Suprapubic skin (tissue), 4 donors: Measurements from ENCODE around the gene FAM120B. TPM values are rescaled to one million over a fixed set of nuclear protein-coding genes. Genes with fewer than 3 reads are reported as not detected.
A peak's percentile ranks its signal among the peaks of the same experiment; 100 is the strongest.

Source experiments
- DNase-seq, 2 donors: peaks; one replicate each; pipeline ENCODE4 v3.0.0-alpha.2; 2019; ENCODE audit warnings: low spot score in 2 of 2
- H3K27ac ChIP-seq: fragments of 200-600 bp; sonication (generic); one replicate; pipeline ENCODE4 v1.5.1; 2019
- H3K27me3 ChIP-seq: fragments of 200-600 bp; sonication (generic); one replicate; pipeline ENCODE4 v1.5.1; 2019
- H3K36me3 ChIP-seq: fragments of 200-600 bp; sonication (generic); one replicate; pipeline ENCODE4 v1.5.1; 2019
- H3K4me1 ChIP-seq: fragments of 200-600 bp; sonication (generic); one replicate; pipeline ENCODE4 v1.5.1; 2019
- H3K4me3 ChIP-seq: fragments of 200-600 bp; sonication (generic); one replicate; pipeline ENCODE4 v1.5.1; 2019; ENCODE audit warnings: mild to moderate bottlenecking
- H3K9me3 ChIP-seq: fragments of 200-600 bp; sonication (generic); one replicate; pipeline ENCODE4 v1.5.1; 2019
- CTCF ChIP-seq, 2 donors: fragments of 200-600 bp in 1 of 2; fragments of 450-650 bp in 1 of 2; sonication (generic) in 1 of 2; IDR thresholded peaks; one replicate each; pipeline ENCODE4 v1.5.1; 2016 to 2019; ENCODE audit warnings: antibody characterized with exemption in 2 of 2, mild to moderate bottlenecking in 1 of 2, moderate library complexity in 1 of 2
- EP300 ChIP-seq: sonication (generic); formaldehyde crosslinking; IDR thresholded peaks from one replicate; pipeline ENCODE4 v1.6.1; 2017; ENCODE audit warnings: antibody characterized with exemption
- POLR2A ChIP-seq, 2 donors: fragments of 450-650 bp; IDR thresholded peaks; one replicate each; pipeline ENCODE4 v1.6.1; 2017; ENCODE audit warnings: antibody characterized with exemption in 2 of 2, mild to moderate bottlenecking in 2 of 2, moderate library complexity in 2 of 2
- POLR2AphosphoS5 ChIP-seq, 3 donors: sonication (generic); formaldehyde crosslinking; IDR thresholded peaks; one replicate each; pipeline ENCODE4 v1.6.1; 2017; ENCODE audit warnings: antibody characterized with exemption in 3 of 3
- WGBS: methylation state at CpG from one replicate; pipeline ENCODE4 v1.1.5; 2018; 5-methylcytosine and 5-hydroxymethylcytosine counted together
- total RNA-seq, 4 donors: library from RNA; depleted of rRNA; stranded (reverse); fragments of >200 nt; gene quantifications; one replicate each; pipeline ENCODE4 v1.1.0, GENCODE V29; 2016

The FAM120B gene
- total RNA-seq, 4 donors from 2014 or later = 19.9 to 55.4 (median 27.6) TPM

DNA sequence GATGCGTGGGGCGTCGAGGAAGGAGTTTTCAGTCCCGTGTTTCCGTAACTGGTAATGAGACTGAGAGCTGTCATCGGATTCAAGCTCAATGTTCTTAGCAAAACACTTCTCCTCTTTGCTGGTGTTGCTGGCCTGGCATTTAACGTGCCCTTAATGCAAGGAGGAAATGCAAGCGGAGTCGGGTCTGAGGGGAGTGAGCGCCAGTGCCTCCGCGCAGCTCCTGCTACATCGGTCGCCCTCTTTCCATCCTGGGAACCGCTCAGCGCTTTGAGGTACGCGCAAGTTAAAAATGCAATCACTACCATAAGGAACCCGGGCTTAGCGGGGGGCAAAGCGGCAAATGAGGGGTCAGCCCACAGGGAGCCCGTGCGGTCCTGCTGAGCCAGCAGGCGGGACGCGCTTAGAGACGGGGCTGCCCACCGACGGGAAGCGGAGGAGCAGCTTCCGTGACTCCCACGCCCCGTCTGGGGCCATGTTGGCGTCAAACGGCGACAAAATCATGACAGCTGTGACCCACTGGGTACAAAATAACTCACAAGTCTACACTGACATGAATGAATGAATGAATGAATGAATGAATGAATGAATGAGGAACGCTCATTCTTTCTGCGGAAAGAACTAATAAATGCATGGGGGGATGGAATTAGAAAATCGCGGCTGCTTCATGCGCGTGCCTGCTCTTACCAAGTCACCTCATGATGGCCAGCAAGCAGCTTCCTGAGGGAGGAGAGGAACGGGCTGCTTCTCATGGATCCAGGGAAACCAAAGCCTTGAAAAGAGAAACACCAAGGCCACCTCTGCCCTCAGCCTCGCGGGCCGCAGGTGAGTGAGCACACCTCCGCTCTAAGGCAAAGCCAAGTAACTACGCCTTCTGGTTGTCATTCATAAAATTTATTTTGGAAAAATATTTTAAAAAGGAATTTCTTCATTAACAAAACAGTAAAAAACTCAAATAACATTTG lies 24.9 kb upstream of the FAM120B start:
- Histone ChIP-seq H3K36me3 (peaks cover 29% of the 10 kb centered on the region), H3K27me3 (no peaks in the 10 kb centered on the region), H3K9me3 (no peaks in the 10 kb centered on the region), H3K4me1 (peaks cover 10% of the 10 kb centered on the region), H3K4me3 (no peak overlapping the region), H3K27ac (no peak overlapping the region)
- TF ChIP-seq CTCF (IDR thresholded peaks at IDR 0.05) (no peak), EP300 (no peak)
- 93% methylated on average over 47 of the region's 48 CpGs for WGBS
- DNase-seq = no peak

DNA sequence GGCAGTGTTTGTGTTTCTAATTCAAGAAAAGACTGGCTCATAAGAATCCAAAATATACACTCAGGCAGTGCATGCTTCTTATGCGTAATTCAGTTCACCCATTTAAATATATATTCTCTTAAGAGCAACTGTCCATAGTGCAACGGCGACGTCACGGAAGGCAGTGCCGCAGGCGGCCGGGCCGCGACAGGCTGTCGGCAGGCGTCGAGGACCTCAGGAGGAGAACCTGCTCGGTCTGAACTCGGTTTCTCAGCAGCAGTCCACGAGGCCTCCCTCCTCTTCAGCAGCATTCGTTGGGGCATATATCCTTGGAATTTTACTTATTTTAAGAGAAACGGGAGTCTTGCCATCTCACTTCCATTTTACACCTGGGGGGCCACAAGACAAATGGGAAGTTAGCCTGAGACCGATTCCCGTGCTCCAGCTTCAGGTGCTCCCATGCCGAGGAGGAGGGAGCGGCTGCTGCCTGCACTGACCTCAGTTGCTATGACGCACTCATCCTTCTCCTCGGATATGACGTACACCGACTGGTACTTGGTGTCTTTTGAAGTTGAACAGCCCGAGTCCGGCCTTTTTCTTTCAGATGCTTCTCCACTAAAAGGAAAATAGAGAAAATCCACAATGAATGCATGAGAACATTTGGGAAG lies 23.9 kb upstream of the FAM120B start:
- no peak for DNase-seq
- Histone ChIP-seq H3K27ac (no peak overlapping the region), H3K36me3 (peaks cover 32% of the 10 kb centered on the region), H3K4me3 (no peak overlapping the region), H3K27me3 (no peaks in the 10 kb centered on the region), H3K4me1 (peaks cover 20% of the 10 kb centered on the region), H3K9me3 (no peaks in the 10 kb centered on the region)
- WGBS = 92% methylated on average over 28 of the region's 28 CpGs
- TF ChIP-seq EP300 (no peak), POLR2A (IDR thresholded peaks at IDR 0.05) (no peak), POLR2AphosphoS5 (IDR thresholded peaks at IDR 0.05) (no peak), CTCF (IDR thresholded peaks at IDR 0.05) (no peak)

DNA sequence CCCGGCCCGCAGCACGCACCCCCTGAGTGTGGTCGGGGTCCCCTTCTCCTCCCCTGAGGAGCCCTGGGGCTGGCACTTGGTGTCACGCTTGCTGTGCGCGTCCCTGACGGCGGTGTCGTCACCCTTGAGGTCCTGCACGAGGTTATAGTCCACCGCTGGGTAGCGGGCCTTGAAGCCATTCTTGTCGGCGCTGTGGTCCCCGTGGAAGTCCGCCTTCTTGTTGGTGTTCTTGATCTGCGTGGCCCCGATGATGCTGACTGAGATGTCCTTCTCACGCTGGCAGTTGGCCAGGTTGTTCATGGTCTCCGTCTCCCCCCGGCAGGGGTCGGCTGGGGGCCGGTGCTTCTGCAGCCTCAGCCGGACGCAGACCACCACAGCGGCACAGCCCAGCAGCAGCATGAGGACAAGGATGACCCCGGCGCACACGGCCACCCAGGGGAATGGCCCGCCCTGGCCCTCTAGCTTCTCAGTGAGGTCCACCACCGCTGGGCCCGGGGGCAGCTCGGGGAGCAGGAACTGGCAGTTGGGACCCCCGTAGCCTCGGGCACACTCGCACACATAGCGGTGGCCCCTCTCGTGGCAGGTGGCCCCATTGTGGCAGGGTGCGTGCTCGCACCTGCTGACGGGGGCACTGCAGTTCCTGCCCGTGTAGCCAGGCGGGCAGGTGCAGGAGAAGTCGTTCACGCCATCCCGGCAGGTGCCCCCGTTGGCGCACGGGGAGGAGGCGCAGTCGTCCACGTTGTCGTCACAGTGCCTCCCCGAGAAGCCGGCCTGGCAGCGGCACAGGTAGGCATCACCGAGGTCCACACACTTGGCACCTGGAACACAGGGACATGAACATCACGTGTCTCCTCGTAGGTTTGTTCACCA lies 23.1 kb upstream of the FAM120B start:
- H3K36me3 ChIP-seq = peaks cover 32% of the 10 kb centered on the region
- H3K4me3 ChIP-seq = no peak overlapping the region
- H3K4me1 ChIP-seq = peaks cover 28% of the 10 kb centered on the region
- no peak for DNase-seq
- no peaks in the 10 kb centered on the region for H3K9me3 ChIP-seq
- H3K27ac ChIP-seq = no peak overlapping the region
- no peaks in the 10 kb centered on the region for H3K27me3 ChIP-seq
- WGBS = 96% methylated on average over 23 of the region's 60 CpGs
- TF ChIP-seq CTCF (IDR thresholded peaks at IDR 0.05) (no peak), EP300 (no peak), POLR2AphosphoS5 (IDR thresholded peaks at IDR 0.05) (no peak)

GRCh38 chr6:170284126-170284773 lies 22.3 kb upstream of the FAM120B start:
- 81% methylated on average over 14 of the region's 15 CpGs for WGBS
- Histone ChIP-seq H3K36me3 (peaks cover 32% of the 10 kb centered on the region), H3K27me3 (no peaks in the 10 kb centered on the region), H3K4me1 (peaks cover 36% of the 10 kb centered on the region), H3K4me3 (no peak overlapping the region), H3K27ac (no peak overlapping the region), H3K9me3 (no peaks in the 10 kb centered on the region)
- TF ChIP-seq POLR2A (IDR thresholded peaks at IDR 0.05) (no peak), POLR2AphosphoS5 (IDR thresholded peaks at IDR 0.05) (no peak), EP300 (no peak), CTCF (IDR thresholded peaks at IDR 0.05) (no peak)
- peak in 1 of 2 donors; percentile 68 for DNase-seq
